Neural progenitor cell (in vitro differentiated cells): Measurements from ENCODE around the gene SLC35F3. TPM values are rescaled to one million over a fixed set of nuclear protein-coding genes. Genes with fewer than 3 reads are reported as not detected.

Experiments used
- DNase-seq: peaks from one replicate; pipeline ENCODE4 v3.0.0-alpha.2; 2016; ENCODE audit warnings: low spot score
- H2AFZ ChIP-seq: fragments of 200-600 bp; sonication (generic); replicated peaks from 2 replicates; pipeline ENCODE4 v1.6.1; 2016; ENCODE audit warnings: antibody characterized with exemption
- H3F3A ChIP-seq: fragments of 200-600 bp; sonication (generic); 2 replicates; pipeline ENCODE4 v1.6.1; 2016; ENCODE audit warnings: antibody characterized with exemption, low read depth
- H3K27ac ChIP-seq: fragments of 200-600 bp; sonication (generic); 2 replicates; pipeline ENCODE4 v1.5.1; 2016; ENCODE audit warnings: mild to moderate bottlenecking
- H3K27me3 ChIP-seq: fragments of 200-600 bp; sonication (generic); 2 replicates; pipeline ENCODE4 v1.6.1; 2016; ENCODE audit warnings: mild to moderate bottlenecking, moderate library complexity
- H3K36me3 ChIP-seq: fragments of 200-600 bp; sonication (generic); 2 replicates; pipeline ENCODE4 v1.5.1; 2016
- H3K4me1 ChIP-seq: fragments of 200-600 bp; sonication (generic); 2 replicates; pipeline ENCODE4 v1.6.1; 2016; ENCODE audit warnings: mixed run types
- H3K4me2 ChIP-seq: fragments of 200-600 bp; sonication (generic); 2 replicates; pipeline ENCODE4 v1.6.1; 2016
- H3K4me3 ChIP-seq: fragments of 200-600 bp; sonication (generic); 2 replicates; pipeline ENCODE4 v1.5.1; 2016
- H3K79me2 ChIP-seq: fragments of 200-600 bp; sonication (generic); 2 replicates; pipeline ENCODE4 v1.6.1; 2016; ENCODE audit warnings: low read depth
- H3K9ac ChIP-seq: fragments of 200-600 bp; sonication (generic); 2 replicates; pipeline ENCODE4 v1.6.1; 2016
- H3K9me3 ChIP-seq: fragments of 200-600 bp; sonication (generic); 2 replicates; pipeline ENCODE4 v1.5.1; 2016; ENCODE audit warnings: low read depth
- H4K20me1 ChIP-seq: fragments of 200-600 bp; sonication (generic); 2 replicates; pipeline ENCODE4 v1.6.1; 2016; ENCODE audit warnings: low read depth
- H3K27ac Mint-ChIP-seq: 3 replicates; pipeline ENCODE4 v1.8.0; 2021; ENCODE audit warnings: mixed read lengths
- H3K27me3 Mint-ChIP-seq: 2 replicates; pipeline ENCODE4 v1.8.0; 2022; ENCODE audit warnings: low read depth, mild to moderate bottlenecking, inconsistent platforms, moderate library complexity, mixed read lengths; ENCODE audit not compliant: insufficient read depth
- H3K36me3 Mint-ChIP-seq: 3 replicates; pipeline ENCODE4 v1.8.0; 2021; ENCODE audit warnings: mixed read lengths
- H3K4me1 Mint-ChIP-seq: 3 replicates; pipeline ENCODE4 v1.8.0; 2021; ENCODE audit warnings: mixed read lengths
- H3K4me3 Mint-ChIP-seq: 3 replicates; pipeline ENCODE4 v1.8.0; 2021; ENCODE audit warnings: mild to moderate bottlenecking, moderate library complexity, mixed read lengths
- H3K9me3 Mint-ChIP-seq: 3 replicates; pipeline ENCODE4 v1.8.0; 2020; ENCODE audit warnings: mixed read lengths
- EZH2 ChIP-seq: fragments of 200-600 bp; sonication (generic); IDR thresholded peaks from 2 replicates; pipeline ENCODE4 v1.6.1; 2017; ENCODE audit warnings: antibody characterized with exemption, mild to moderate bottlenecking, moderate library complexity
- EZH2phosphoT487 ChIP-seq: fragments of 200-600 bp; sonication (generic); IDR thresholded peaks from 2 replicates; pipeline ENCODE4 v1.6.1; 2017; ENCODE audit warnings: antibody characterized with exemption
- total RNA-seq: library from RNA; depleted of rRNA; stranded (reverse); fragments of >200 nt; gene quantifications from 2 replicates; pipeline ENCODE4 v1.2.3, GENCODE V29; 2015; ENCODE audit warnings: low replicate concordance
- TF ChIP-seq, protein P1 (sequence below): fragments of 200-600 bp; sonication (generic); IDR thresholded peaks from 2 replicates; pipeline ENCODE4 v1.5.1; 2017; ENCODE audit warnings: antibody characterized with exemption, mild to moderate bottlenecking

Gene SLC35F3
- total RNA-seq, 1 donor from 2014 or later: 0.79 TPM

DNA sequence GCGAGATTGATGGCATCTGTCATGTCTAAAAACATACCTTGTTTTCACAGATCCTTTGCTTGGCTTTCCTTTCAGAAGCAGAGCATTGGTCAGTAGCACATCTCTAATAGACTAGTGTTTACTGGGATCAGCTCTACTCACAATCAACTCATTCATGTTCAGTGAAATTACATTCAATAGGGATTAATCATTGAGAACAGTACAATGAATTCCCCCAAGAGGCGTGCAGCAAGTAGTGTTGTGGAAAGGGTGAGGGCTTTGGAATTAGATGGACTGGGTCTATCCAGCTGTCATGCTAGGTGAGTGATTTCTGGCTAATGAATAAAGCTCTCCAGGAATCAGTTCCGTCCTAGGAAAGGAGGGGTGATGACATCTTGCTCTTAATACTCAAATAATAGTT lies 313.6 kb downstream of the SLC35F3 start:
- H3K27me3 Mint-ChIP-seq: peaks cover 30% of the 10 kb centered on the region
- H3F3A ChIP-seq: no peaks in the 10 kb centered on the region

DNA sequence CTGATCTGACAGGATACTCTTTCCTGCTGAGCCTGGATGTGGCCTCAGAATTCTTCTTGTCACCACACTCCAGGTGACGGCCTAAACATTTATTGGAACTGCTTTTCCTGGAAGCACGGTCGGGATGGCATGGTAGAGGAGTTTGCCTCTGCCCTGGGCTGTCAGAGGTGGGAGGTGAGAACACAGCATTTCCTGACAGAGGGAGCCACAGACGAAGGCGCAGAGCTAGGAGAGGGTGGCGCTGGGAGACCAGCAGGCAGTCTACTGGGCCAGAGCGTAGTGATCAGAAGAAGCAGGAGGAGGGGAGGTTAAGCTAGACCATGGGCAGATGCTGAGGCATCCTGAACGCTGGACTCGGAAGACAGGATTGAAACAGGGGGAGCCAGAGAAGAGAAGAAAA lies 315.2 kb downstream of the SLC35F3 start:
- Mint-ChIP-seq H3K36me3 (peaks cover 2% of the 10 kb centered on the region), H3K9me3 (no peaks in the 10 kb centered on the region), H3K4me1 (peaks cover 16% of the 10 kb centered on the region), H3K27me3 (peaks cover 29% of the 10 kb centered on the region), H3K27ac (no peak overlapping the region), H3K4me3 (no peak overlapping the region)
- Histone ChIP-seq H3K9ac (no peak overlapping the region), H3K36me3 (no peaks in the 10 kb centered on the region), H3K4me1 (peaks cover 9% of the 10 kb centered on the region), H3K4me2 (no peak overlapping the region), H3K27ac (no peak overlapping the region), H3K79me2 (no peaks in the 10 kb centered on the region), H3K27me3 (peaks cover 22% of the 10 kb centered on the region), H4K20me1 (no peaks in the 10 kb centered on the region), H3K9me3 (no peaks in the 10 kb centered on the region), H3K4me3 (no peak overlapping the region), H2AFZ (no peak overlapping the region), H3F3A (no peaks in the 10 kb centered on the region)
- no peak for DNase-seq
- no peak for TF ChIP-seq EZH2phosphoT487
- TF ChIP-seq EZH2: no peak
- TF ChIP-seq, protein P1, sequence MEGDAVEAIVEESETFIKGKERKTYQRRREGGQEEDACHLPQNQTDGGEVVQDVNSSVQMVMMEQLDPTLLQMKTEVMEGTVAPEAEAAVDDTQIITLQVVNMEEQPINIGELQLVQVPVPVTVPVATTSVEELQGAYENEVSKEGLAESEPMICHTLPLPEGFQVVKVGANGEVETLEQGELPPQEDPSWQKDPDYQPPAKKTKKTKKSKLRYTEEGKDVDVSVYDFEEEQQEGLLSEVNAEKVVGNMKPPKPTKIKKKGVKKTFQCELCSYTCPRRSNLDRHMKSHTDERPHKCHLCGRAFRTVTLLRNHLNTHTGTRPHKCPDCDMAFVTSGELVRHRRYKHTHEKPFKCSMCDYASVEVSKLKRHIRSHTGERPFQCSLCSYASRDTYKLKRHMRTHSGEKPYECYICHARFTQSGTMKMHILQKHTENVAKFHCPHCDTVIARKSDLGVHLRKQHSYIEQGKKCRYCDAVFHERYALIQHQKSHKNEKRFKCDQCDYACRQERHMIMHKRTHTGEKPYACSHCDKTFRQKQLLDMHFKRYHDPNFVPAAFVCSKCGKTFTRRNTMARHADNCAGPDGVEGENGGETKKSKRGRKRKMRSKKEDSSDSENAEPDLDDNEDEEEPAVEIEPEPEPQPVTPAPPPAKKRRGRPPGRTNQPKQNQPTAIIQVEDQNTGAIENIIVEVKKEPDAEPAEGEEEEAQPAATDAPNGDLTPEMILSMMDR: no peak

More for the DNA sequence above, 313.6 kb downstream of the SLC35F3 start:
- peaks cover 21% of the 10 kb centered on the region for H3K4me1 Mint-ChIP-seq
- H3K4me3 Mint-ChIP-seq: no peak overlapping the region
- no peaks in the 10 kb centered on the region for H3K36me3 Mint-ChIP-seq
- H2AFZ ChIP-seq: no peak overlapping the region
- TF ChIP-seq, protein P1: no peak
- TF ChIP-seq EZH2: no peak
- TF ChIP-seq EZH2phosphoT487: no peak
- no peaks in the 10 kb centered on the region for H3K36me3 ChIP-seq
- no peak for DNase-seq
- H3K9me3 ChIP-seq: no peaks in the 10 kb centered on the region
- H4K20me1 ChIP-seq: peaks cover 6% of the 10 kb centered on the region
- no peak overlapping the region for H3K4me2 ChIP-seq
- H3K27ac Mint-ChIP-seq: no peak overlapping the region
- H3K27me3 ChIP-seq: peaks cover 38% of the 10 kb centered on the region
- no peaks in the 10 kb centered on the region for H3K9me3 Mint-ChIP-seq
- no peak overlapping the region for H3K27ac ChIP-seq
- no peak overlapping the region for H3K4me3 ChIP-seq
- no peak overlapping the region for H3K9ac ChIP-seq
- H3K4me1 ChIP-seq: peaks cover 13% of the 10 kb centered on the region
- H3K79me2 ChIP-seq: no peaks in the 10 kb centered on the region

GRCh38 chr1:234221601-234222000 lies 317.1 kb downstream of the SLC35F3 start:
- Mint-ChIP-seq H3K9me3 (peaks cover 2% of the 10 kb centered on the region), H3K4me3 (no peak overlapping the region), H3K27me3 (peaks cover 17% of the 10 kb centered on the region), H3K36me3 (peaks cover 2% of the 10 kb centered on the region), H3K4me1 (peaks cover 30% of the 10 kb centered on the region), H3K27ac (no peak overlapping the region)
- Histone ChIP-seq H3K27me3 (peaks cover 3% of the 10 kb centered on the region), H3F3A (peaks cover 6% of the 10 kb centered on the region), H3K4me2 (no peak overlapping the region), H3K4me3 (no peak overlapping the region), H3K4me1 (peaks cover 22% of the 10 kb centered on the region), H3K9me3 (no peaks in the 10 kb centered on the region), H4K20me1 (no peaks in the 10 kb centered on the region), H2AFZ (no peak overlapping the region), H3K36me3 (no peaks in the 10 kb centered on the region), H3K9ac (no peak overlapping the region), H3K27ac (no peak overlapping the region), H3K79me2 (no peaks in the 10 kb centered on the region)
- TF ChIP-seq EZH2: no peak
- TF ChIP-seq EZH2phosphoT487: no peak
- TF ChIP-seq, protein P1: no peak
- no peak for DNase-seq
